T-helper 9 cell (primary cell): ENCODE results near the gene PDCD1.

ENCODE experiments used
- DNase-seq: peaks from one replicate; pipeline ENCODE4 v3.0.0-alpha.2; 2020

PDCD1 gene

GRCh38 chr2:241865416-241865956 is 6.8 kb upstream of the PDCD1 start:
- no peak for DNase-seq

GRCh38 chr2:241864850-241865213 is 6.1 kb upstream of the PDCD1 start:
- no peak for DNase-seq

- DNase-seq = no peak
Measured at GRCh38 chr2:241864168-241864849, 5.6 kb upstream of the PDCD1 start.

- no peak for DNase-seq
Measured at GRCh38 chr2:241863536-241863954, 4.9 kb upstream of the PDCD1 start.

GRCh38 chr2:241862775-241863535 is 4.3 kb upstream of the PDCD1 start:
- no peak for DNase-seq

GRCh38 chr2:241862093-241862492 is 3.4 kb upstream of the PDCD1 start:
- DNase-seq = no peak

GRCh38 chr2:241861264-241861663 is 2.6 kb upstream of the PDCD1 start:
- DNase-seq = no peak

GRCh38 chr2:241860184-241861078 is 1.7 kb upstream of the PDCD1 start:
- no peak for DNase-seq

- no peak for DNase-seq
Measured at GRCh38 chr2:241859436-241860183, 916 bp upstream of the PDCD1 start.

GRCh38 chr2:241859017-241859435 is 332 bp upstream of the PDCD1 start:
- DNase-seq = no peak

- DNase-seq = no peak
Measured at GRCh38 chr2:241857572-241858121, 1.0 kb downstream of the PDCD1 start.

GRCh38 chr2:241857041-241857541 is 1.6 kb downstream of the PDCD1 start:
- no peak for DNase-seq

- DNase-seq = no peak
Measured at GRCh38 chr2:241855888-241856422, 2.7 kb downstream of the PDCD1 start.

- no peak for DNase-seq
Measured at GRCh38 chr2:241855245-241855887, 3.3 kb downstream of the PDCD1 start.

- DNase-seq = no peak
Measured at GRCh38 chr2:241854342-241855244, 4.1 kb downstream of the PDCD1 start.

GRCh38 chr2:241853651-241854341 is 4.9 kb downstream of the PDCD1 start:
- no peak for DNase-seq

GRCh38 chr2:241852981-241853631 is 5.6 kb downstream of the PDCD1 start:
- no peak for DNase-seq

GRCh38 chr2:241852116-241852980 is 6.3 kb downstream of the PDCD1 start:
- DNase-seq = no peak
